NCI-H526 treated with DMSO at 0.1 percent for 48 hours (cell line): Measurements from ENCODE around the gene ITGBL1.

Experiments
- DNase-seq: peaks from one replicate; lab custom pipeline; 2025; lab: John Stamatoyannopoulos, UW

Gene ITGBL1

DNA sequence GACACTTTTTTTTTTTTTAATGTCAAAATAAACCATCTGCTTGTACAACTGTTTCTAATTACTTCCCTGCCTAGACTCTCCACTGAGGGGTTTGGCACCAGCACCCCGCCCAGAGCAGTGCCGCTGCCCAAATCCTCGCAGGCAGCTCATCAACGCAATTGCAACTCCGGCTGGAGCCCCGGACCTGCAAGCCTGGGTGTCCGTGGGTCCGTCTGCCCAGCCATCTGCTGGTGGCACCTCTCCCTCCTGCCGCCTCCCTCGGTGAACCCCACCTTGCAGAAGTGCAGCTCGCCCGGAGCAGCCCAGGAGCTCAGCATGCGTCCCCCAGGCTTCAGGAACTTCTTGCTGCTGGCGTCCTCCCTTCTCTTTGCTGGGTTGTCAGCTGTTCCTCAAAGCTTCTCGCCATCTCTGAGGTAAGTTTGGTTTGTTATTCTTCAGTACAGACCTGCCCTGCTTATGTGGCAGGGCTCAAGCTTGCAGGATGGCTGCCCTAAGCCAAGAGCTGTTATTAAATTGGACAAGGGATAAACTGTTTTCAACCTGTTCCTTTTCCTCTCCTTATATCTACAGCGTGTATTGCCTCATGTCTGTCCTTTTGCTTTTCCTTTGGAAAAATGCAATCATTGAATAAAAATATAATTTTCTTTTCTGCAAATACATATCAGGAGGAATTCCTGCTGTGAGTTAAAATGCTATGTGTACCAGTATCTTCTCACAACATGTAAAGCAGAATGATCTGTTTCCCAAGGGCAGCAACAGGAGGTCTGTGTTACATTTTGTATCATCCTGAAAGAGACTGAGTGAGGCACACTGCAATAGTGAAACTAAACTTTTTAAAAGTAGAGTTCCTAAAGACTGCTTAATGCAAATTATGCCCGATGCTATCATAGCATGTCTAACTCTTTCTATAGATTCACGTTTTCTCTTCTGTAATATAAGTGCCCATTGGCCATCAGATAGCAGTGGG is at the start of gene ITGBL1:
Gene ITGBL1 (plus strand): TSS at position 157 of the 967 bp plus-strand sequence. CDS start 159 bp downstream, at position 316.
- no peak for DNase-seq

- DNase-seq, result no peak
Observed at GRCh38 chr13:101406791-101407190, 45.7 kb upstream of the ITGBL1 start.

DNA sequence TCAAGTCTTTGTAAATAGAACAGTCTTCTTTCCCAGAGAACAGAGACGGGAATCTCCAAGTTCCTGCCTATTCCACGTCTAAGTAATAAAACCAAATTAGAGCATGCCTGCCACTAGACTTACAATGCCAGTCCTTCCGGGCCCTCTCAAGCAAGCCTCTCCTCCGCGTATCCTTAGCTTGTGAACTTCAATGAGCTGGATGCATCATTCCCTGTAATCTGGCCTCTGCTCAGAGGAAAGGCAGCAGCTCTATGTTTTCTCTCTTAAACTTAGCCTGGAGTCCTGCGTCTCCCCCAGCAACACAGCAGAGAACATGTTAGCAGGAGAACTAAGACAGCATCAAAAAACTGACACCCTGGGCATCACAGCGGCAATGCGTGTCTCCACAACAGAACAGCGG is 44.3 kb upstream of the ITGBL1 start:
- no peak for DNase-seq

- no peak for DNase-seq
Observed at GRCh38 chr13:101408992-101409656, 43.4 kb upstream of the ITGBL1 start.

GRCh38 chr13:101412076-101412475 is 40.4 kb upstream of the ITGBL1 start:
- DNase-seq, result no peak

GRCh38 chr13:101415358-101416174 is 36.9 kb upstream of the ITGBL1 start:
- no peak for DNase-seq

GRCh38 chr13:101416181-101417042 is 36.1 kb upstream of the ITGBL1 start, which contains the start of gene NALCN:
Gene NALCN, minus strand, starts transcription at chr13:101416508. Its CDS starts 17,382 bp downstream, at chr13:101399126.
- DNase-seq, result no peak

GRCh38 chr13:101417043-101417406 is 35.5 kb upstream of the ITGBL1 start:
- DNase-seq, result no peak

- no peak for DNase-seq
Observed at GRCh38 chr13:101417501-101417900, 35.0 kb upstream of the ITGBL1 start.

- no peak for DNase-seq
Observed at GRCh38 chr13:101423872-101424271, 28.6 kb upstream of the ITGBL1 start.

GRCh38 chr13:101424381-101425155 is 27.9 kb upstream of the ITGBL1 start:
- DNase-seq, result no peak

- DNase-seq, result no peak
Observed at GRCh38 chr13:101425156-101425471, 27.4 kb upstream of the ITGBL1 start.

DNA sequence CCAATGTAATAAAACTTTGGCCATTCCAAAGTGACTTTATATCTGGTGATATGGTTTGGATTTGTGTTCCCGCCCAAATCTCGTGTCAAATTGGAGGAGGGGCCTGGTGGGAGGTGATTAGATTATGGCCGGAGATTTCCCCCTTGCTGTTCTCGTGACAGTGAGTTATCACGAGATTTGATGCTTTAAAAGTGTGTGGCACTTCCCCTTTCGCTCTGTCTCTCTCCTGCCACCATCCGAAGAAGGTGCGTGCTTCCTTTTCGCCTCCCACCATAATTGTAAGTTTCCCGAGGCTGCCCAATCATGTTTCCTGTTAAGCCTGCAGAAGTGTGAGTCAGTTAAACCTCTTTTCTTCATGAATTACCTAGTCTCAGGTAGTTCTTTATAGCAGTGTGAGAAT is 26.9 kb upstream of the ITGBL1 start:
- no peak for DNase-seq

GRCh38 chr13:101429733-101430132 is 22.7 kb upstream of the ITGBL1 start:
- DNase-seq, result no peak

DNA sequence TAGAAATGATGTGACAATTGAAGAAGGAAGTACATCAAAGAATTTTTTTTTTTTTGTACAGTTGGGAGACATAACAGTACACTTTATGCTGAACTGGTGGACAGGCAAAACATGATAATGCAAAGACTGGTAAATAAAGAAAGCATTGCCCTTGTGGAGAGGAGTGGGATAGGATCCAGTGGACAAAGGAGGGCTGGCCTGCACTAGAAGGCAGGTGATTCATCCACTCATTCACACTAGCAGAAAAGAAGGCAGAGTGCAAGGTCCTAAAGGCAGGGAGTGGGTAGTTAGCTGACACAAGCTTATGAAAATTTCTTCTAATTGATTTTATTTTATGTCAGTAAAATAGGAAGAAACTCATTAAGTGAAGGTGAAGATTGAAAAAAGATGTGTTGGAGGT is 18.6 kb upstream of the ITGBL1 start:
- DNase-seq, result no peak

DNA sequence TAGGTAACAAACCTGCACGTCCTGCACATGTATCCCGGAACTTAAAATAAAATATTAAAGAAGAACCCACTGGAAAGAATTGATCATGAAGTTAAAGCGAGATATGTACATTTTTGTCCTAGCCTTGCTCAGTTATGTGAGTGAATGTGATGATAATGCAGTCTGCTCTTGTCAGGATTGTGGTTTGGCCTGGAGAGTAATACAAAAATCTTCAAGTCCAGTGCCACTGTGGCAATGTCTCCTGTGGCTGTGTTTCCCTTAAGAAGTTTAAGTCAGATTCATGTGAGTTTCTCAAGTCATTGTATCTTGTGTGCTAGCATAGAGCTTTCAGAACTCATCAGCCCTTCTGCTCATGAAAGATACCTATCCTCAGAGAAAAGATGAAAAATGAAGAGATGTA is 18.0 kb upstream of the ITGBL1 start:
- no peak for DNase-seq

- no peak for DNase-seq
Observed at GRCh38 chr13:101447852-101448251, 4.6 kb upstream of the ITGBL1 start.

- DNase-seq, result no peak
Observed at GRCh38 chr13:101449790-101450748, 2.4 kb upstream of the ITGBL1 start.

DNA sequence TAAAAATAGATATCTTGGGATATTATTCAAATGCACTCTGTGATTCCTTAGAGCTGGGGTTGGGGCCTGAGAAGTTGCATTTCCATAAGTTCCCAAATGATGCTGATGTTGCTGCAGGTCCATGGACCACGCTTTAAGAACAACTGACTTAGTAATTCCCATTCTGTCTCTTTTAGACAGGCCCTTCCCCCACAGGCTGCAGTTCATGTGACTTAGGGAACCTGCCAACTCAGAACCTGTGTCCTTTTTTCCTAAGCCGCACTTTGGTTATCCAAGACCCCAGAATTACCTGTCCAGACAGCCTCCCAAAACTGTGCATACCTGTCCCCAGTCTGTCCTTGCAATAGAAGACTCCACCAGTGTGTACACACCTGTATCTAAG is 1.7 kb upstream of the ITGBL1 start:
- no peak for DNase-seq

- DNase-seq, result no peak
Observed at GRCh38 chr13:101451641-101452040, 834 bp upstream of the ITGBL1 start.
